GM15510 (cell line): ENCODE measurements around the gene NOSTRIN.

Source experiments
- POLR2A ChIP-seq: IDR thresholded peaks from 3 replicates; pipeline ENCODE4 v1.6.1; 2011; ENCODE audit warnings: borderline replicate concordance; ENCODE audit not compliant: insufficient read length; ENCODE audit errors: extremely low read depth

NOSTRIN gene, protein sequence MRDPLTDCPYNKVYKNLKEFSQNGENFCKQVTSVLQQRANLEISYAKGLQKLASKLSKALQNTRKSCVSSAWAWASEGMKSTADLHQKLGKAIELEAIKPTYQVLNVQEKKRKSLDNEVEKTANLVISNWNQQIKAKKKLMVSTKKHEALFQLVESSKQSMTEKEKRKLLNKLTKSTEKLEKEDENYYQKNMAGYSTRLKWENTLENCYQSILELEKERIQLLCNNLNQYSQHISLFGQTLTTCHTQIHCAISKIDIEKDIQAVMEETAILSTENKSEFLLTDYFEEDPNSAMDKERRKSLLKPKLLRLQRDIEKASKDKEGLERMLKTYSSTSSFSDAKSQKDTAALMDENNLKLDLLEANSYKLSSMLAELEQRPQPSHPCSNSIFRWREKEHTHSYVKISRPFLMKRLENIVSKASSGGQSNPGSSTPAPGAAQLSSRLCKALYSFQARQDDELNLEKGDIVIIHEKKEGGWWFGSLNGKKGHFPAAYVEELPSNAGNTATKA

DNA sequence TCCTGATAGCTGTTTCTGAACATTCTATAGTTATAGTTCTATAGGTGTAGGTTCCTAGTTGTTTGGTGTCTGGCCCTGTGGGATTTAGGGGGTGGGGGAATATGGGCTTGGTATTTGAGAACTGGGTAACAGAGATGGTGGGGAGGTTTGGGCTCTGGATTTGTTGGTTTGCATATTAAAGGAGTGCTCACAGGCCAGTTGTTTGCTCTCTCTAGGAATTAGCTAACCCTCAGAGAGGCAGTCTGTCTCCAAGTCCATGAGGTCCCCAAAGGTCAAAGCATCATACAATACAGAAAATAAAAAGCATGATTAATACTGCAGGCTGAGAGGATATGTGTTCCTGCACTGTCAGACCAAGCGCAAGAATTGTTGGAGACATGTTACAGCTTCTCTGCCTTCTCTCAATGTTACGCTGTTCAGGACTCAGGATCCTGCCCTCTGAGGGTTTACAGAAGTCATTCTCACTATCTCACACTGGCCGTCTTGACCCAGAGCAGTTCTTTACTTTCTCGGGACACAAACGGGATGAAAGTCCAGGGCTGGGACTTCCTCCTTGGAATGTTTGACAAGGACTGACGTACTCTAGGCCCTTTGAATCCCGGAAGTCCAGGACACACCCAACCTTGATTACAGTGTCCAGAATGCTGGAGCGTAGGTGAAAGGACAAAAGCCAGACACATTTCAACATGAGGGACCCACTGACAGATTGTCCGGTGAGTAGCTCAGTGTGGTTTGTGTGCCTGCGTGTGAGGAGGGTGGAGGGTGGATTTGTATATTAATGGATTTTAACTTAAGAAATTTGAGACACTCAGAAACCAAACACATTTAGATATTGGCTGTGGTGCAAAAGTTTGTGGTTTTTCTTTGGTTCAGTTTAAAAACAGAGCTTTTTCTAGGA lies at the start of gene NOSTRIN:
NOSTRIN (plus strand) TSS at position 677 of the 898 bp plus-strand sequence; CDS start at position 687, 10 bp downstream.
- TF ChIP-seq POLR2A, result no peak

DNA sequence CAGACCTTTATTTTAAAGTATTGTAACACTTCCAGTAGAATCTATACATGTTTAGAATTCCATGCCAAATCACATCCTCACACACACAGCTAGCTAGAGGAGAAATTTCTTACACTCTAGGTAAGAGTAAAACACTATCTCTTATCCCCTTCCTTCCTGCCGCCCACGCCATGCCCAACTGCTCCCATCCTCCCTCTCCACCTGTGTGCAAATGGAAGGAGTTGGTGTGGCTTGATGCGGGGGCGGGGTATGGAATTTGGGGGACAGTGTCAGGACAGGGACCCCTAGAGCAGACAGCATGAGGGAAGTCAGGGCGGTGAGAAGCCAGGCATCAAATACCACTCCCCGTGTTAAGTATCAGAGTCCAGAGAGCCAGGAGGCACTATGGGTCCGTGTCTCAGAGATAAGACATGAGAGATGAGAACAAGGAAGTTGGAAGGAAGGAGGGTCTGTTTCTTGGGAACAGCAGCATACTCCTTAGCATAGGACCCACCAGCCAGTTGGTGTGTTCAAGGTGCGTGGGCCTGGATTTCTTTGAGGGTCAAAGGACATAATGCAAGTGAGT lies 48.6 kb upstream of the NOSTRIN start:
- no peak for TF ChIP-seq POLR2A

DNA sequence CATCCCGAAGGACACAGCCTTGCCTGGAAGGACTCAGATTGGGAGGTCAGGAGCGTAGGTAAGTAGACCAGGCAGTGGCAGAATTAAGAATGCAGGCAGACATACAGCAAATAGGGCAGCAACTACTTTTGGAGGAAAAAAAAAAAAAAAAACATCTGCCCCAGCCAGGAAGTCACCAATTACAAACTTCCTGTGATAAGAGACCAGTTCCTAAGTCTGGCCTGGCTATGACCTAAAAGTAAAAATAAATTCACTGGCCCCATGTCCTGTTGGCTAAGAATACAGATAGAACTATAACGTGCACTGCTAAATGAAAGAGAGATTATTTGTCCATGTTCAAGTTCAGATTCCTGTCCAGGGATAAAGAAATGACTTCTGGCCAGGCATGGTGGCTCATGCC lies 45.2 kb upstream of the NOSTRIN start:
- TF ChIP-seq POLR2A, result no peak

DNA sequence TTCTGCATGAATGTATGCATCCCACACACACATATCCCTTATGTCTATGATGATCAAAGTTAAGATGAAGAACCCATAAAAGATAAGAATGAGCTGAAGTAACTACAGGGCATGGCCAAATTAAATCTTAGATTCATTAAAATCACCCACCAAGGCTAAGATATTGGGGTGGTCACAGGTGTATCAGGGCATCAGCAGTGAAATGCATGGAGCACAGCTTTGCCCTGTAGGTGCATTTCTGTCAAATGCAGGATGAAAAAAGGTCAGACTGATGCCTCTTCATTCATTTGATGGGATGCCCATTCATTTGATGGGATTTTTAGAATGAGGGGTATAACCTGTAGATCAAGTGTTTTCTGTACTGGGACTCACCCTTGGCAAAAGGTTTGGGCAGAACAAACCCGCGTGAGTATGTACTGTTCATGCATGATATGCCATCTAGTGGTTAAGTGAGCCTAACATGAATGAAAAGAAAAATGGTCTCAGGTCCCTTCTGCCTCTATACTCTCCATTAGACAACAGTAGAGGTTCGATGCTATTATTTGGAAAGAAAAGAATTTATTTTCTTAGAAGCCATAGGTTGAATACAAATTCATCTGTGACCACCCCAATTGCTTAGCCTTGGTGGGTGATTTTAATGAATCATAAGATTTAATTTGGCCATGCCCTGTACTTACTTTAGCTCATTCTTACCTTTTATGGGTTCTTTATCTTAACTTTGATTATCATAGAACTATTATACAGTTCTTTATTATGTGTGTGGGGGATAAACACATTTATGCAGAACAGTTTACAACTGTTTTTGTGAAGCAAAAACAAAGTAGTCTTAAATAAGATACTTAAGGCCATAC lies 43.2 kb upstream of the NOSTRIN start:
- no peak for TF ChIP-seq POLR2A

DNA sequence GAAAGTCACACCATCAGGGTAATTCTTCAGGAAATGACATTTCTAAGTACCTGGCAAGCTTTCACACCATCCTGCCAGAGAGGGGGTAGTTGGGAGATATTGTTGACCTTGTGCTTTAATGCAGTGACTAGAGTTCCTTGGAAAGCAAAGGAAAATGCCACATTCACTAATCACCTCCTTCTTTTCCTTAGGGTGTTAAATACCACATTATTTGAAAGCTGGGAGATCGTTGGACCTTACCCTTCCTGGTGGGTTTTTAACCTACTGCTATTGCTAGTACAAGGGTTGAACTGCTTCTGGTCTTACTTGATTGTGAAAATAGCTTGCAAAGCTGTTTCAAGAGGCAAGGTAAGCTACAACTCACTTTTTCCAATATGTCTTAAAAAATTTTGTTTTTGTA lies 37.0 kb upstream of the NOSTRIN start:
- no peak for TF ChIP-seq POLR2A

DNA sequence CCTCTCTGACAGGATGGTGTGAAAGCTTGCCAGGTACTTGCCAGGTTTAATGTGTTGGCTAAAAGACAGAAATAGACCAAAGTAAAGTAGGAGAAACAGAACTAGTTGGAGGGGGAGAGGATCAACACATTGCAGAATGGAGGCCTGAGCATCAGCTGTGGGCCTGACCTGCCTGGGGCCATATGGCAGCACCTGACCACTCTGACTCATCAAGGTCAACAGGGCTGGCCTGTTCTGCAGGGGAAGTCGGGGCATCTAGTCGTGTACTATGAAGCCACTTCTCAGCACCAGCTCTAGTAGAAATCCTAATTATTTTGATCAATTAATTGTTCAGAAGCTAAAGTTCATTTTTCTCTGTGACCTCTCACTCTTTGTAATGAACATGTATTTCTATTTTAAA lies 35.8 kb upstream of the NOSTRIN start:
- no peak for TF ChIP-seq POLR2A

DNA sequence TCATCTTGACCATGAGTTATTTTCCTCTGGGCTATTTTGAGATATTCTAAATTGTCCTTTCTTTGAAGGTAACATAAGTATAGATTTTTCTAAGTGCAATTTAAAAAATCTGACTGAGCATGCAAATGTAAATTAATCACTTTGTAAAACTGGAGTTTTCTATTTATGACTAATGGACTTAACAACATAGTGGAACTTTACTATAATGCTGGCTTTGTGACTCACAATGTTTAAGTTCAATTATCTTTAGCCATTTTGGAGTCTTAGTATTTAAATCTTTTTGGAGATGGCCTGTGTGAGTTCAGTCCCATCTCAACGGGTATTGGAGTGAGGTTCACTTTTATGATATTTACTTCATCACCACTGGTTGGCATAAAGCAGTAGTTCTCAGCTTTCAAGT lies 35.2 kb upstream of the NOSTRIN start:
- TF ChIP-seq POLR2A, result no peak

DNA sequence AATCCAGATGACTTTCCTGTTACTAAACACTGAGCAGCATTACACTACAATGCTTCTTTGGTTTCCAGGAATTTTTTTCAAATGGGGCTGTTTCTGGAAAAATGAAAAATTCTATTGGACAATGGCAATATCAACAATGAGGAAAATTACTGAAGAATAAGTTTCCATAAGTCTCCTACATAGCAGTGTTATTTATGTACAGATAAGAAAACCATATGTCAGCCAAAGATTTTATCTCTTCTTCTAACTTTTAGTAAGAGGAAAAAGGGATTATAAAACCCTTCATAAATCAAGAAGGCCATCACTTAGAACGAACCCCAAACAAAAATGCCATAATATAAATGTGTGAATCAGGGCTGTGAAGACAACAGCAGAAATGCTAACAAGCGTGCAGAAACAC lies 31.6 kb upstream of the NOSTRIN start:
- TF ChIP-seq POLR2A, result no peak

DNA sequence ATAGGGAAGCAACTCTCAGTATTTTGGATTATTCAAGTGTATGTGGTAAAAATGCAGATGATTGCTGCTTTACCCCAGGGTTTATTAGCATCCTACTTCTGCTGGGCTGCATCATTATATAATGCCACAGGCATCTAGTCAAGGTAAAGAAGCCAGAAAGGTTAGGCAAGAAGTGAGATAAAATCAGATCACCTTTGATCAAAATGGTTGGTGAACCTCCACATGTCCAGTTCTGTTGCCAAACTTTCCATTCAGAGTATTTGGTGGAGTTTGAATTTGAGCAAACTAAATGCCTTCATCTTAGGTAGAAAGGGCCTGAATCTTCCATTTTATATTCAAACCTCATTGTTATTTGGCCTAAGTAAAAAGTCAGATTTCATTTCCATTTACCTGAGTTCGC lies 29.7 kb upstream of the NOSTRIN start:
- no peak for TF ChIP-seq POLR2A

DNA sequence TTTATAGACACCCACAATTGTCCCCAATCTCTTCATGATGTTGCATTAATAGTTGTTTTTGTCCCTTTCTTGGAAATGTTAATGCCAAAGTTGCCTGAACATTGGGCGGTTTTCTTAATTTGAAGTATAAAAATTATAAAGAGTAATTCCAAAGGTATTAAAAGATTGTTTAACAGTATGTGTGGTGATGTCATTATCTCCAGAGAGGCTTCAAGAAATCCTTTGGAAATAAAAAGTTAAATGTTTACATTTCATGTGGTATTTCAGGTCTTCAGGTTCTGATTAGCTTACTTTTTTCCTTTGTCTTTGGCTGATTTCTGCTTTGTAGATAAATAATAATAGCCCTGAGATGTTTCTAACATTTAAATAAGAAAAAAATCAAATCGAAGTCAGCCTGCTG lies 29.3 kb upstream of the NOSTRIN start:
- TF ChIP-seq POLR2A, result no peak

DNA sequence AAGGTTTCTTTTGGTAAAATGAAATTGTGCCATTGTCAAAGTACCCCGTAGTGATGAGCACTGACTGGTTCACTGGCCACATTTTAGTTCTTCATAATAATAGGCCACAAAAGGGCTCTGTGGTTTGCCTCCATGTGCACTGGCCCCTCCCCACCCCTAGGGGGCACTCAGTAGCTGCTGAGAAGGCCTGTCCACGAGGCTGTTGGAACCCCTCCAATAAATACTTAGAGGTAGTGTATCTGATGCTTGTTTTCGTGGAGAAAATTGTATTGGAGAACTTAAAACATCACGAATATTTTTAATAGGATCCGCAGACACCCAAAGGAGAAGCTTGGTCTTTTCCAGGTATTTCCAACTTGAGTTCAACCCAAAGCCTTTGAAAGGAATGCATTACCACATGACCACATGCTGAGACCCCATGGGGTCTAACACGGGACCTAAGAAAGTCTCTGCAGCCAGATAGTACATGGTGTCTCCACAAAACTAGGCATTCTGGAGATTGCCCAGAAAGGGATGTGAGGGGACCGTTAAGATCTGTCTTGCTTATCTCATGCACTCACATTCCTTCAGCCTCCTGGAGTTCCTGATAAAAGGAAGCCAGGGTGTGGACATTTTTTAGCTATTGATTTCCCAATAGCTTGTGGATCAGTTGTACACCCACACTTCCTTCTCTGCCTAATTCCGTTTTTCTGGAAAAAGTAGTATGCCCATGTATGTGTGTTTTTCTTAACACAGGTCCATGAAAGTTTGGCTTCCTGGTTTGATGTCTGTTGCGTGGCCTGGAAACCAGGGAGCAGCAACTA lies 28.5 kb upstream of the NOSTRIN start:
- no peak for TF ChIP-seq POLR2A

DNA sequence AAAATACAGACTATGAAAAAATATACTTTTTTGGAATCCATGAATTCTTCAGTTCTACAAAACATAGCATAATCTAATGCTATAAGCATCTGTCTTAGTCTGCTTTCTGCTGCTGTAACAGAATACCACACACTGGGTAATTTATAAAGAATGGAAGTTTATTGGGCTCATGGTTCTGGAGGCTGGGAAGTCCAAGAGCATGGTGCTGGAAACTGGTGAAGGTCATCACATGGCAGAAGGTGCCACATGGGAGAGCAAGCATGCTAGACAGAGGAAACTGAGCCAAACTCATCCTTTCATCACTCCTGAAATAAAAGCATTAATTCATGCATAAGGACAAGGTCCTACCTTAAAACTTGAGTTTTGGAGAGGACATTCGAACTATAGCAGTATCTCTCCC lies 26.6 kb upstream of the NOSTRIN start:
- no peak for TF ChIP-seq POLR2A

DNA sequence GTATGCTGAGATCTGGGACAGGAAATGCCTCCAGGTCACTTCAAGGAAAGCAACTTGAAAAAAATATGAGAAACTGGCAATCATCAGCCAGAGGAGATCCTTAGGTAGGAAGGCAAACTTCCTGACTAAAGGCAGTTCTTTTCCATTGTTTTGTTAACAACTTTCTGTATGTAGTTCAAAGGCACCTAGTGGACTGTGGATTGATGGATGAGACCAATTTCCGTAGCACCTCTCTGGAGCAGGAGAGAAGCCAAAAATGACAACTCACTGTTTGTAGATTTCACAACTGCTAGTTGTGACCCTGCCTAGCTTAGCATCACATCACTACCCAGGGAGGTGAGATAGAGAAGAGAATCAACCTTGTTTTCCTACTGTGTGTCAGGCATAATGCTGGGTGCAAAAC lies 21.8 kb upstream of the NOSTRIN start:
- TF ChIP-seq POLR2A, result no peak
